GM10248 (cell line): ENCODE measurements around the gene TAPBP.

Experiments
- CTCF ChIA-PET: fragments of 300-600 bp; sonication (Branson Sonifier 250); formaldehyde crosslinking; extraction: SDS; loops from one replicate; lab custom pipeline; 2021; ENCODE audit warnings: antibody characterized with exemption; lab: Yijun Ruan, JAX
- POLR2A ChIA-PET: fragments of 350-650 bp; sonication (Branson Sonifier 250); formaldehyde crosslinking; extraction: SDS; loops from one replicate; lab custom pipeline; 2020; ENCODE audit warnings: antibody characterized with exemption; lab: Yijun Ruan, JAX
- DNase-seq: peaks from one replicate; pipeline ENCODE4 v3.0.0; 2012; ENCODE audit errors: extremely low spot score
- TF ChIP-seq, protein P1 (sequence below): IDR thresholded peaks from 2 replicates; pipeline ENCODE4 v1.5.1; 2012; ENCODE audit warnings: mild to moderate bottlenecking, low read depth; ENCODE audit errors: extremely low read depth, missing control alignments, control extremely low read depth

Gene TAPBP

GRCh38 chr6:33254591-33254990 lies 59.3 kb downstream of the TAPBP start:
- no peak for DNase-seq
- POLR2A ChIA-PET, result interaction anchor here (0.6 to 0.8 kb wide), 3 partner anchors 17 to 1726 kb away, joined by 3 to 13 read pairs (median 11); partner anchors contain the start of genes MCCD1, RPS18 and VPS52
- TF ChIP-seq, protein P1, sequence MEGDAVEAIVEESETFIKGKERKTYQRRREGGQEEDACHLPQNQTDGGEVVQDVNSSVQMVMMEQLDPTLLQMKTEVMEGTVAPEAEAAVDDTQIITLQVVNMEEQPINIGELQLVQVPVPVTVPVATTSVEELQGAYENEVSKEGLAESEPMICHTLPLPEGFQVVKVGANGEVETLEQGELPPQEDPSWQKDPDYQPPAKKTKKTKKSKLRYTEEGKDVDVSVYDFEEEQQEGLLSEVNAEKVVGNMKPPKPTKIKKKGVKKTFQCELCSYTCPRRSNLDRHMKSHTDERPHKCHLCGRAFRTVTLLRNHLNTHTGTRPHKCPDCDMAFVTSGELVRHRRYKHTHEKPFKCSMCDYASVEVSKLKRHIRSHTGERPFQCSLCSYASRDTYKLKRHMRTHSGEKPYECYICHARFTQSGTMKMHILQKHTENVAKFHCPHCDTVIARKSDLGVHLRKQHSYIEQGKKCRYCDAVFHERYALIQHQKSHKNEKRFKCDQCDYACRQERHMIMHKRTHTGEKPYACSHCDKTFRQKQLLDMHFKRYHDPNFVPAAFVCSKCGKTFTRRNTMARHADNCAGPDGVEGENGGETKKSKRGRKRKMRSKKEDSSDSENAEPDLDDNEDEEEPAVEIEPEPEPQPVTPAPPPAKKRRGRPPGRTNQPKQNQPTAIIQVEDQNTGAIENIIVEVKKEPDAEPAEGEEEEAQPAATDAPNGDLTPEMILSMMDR, result no peak
- CTCF ChIA-PET, result interaction anchor here (0.8 kb wide), 1 partner anchor 80 kb away, joined by 3 read pairs; no protein-coding TSS in a partner anchor

DNA sequence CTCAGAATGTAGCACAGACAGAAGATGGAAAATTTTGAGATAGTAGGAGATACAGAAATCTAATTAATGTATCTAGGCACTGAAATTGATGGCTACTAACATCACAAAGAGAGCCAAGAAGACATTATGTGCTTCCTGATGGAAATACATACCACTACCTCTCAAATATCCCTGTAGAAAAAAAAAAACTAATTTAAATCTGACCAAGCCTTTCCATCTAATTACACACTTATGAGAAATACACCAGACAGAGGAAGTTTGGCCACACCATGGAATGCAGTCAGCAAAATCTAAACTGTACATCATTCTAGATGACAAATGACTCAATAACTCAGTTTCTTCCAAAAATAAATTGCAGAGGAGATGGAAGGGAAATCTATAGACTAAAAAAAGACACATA lies 61.1 kb downstream of the TAPBP start:
- CTCF ChIA-PET, result no interaction called here
- POLR2A ChIA-PET, result no interaction called here
- no peak for DNase-seq
- TF ChIP-seq, protein P1, result no peak

DNA sequence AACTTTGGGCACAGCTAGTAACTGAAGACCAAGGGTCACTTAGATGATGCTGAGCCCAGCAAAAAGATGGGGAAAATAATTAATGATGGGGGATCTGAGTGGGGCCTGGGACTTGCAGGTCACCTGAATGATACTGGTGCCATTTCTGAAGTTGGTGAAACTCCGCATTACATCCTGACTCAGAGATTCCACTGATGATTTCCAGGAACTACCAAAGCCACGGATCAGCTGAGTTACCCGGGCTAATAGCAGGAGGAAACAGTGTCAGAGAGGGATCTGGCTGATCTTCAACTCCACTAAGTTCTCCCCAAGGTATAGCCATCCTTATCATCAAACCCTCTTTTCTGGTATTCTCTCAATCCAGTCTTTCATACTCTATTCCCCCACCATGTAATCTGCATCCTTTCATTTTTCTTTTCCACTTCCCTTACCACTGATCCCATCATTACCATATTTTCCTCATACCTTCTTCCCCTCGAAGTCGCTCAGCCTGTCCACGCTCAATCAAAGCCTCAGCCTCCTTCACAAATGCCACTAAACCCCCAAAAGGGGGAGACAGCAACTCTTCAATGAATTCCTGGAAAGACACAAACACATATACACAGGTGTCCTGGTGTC lies 62.4 kb downstream of the TAPBP start:
- TF ChIP-seq, protein P1, result no peak
- CTCF ChIA-PET, result interaction anchor here (1.4 to 7.7 kb wide), 3 partner anchors 9 to 16 kb away, joined by 4 to 82 read pairs (median 81); partner anchors contain the start of genes RPS18 and VPS52
- POLR2A ChIA-PET, result interaction anchor here (0.6 kb wide), 1 partner anchor 9 kb away, joined by 6 read pairs; no protein-coding TSS in a partner anchor
- no peak for DNase-seq

DNA sequence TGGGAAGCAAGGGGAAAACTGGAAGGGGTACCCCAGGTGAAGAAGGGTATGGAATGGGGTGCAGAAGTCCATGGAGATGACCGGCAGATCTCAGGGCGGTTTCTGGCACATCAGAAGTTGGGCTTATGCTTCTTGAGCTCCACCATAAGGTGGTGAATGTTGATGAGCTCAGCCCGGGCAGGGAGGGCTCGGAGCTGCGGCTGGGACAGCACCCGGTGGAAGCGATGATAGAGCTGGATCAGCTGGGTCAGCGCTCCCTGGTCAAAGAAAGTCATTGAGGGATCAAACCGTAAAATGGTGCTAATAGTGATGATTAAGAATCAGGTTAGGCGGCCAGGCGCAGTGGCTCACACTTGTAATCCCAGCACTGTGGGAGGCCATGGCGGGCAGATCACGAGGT lies 63.1 kb downstream of the TAPBP start:
- CTCF ChIA-PET, result interaction anchor here (0.9 to 7.7 kb wide), 8 partner anchors 8 to 124 kb away, joined by 3 to 82 read pairs (median 8); partner anchors contain the start of genes RPS18 and VPS52
- POLR2A ChIA-PET, result no interaction called here

GRCh38 chr6:33249732-33250630 lies 63.9 kb downstream of the TAPBP start:
- CTCF ChIA-PET, result interaction anchor here (0.6 to 7.7 kb wide), 28 partner anchors 7 to 412 kb away, joined by 3 to 82 read pairs (median 10); partner anchors contain the start of genes HSD17B8, PFDN6, RPS18 and TAP2
- TF ChIP-seq, protein P1, result no peak
- POLR2A ChIA-PET, result interaction anchor here (0.5 to 2.1 kb wide), 3 partner anchors 22 to 386 kb away, joined by 5 to 10 read pairs (median 6); partner anchors contain the start of genes RPS18 and VPS52
- no peak for DNase-seq

More for the DNA sequence above, 63.1 kb downstream of the TAPBP start:
- no peak for DNase-seq
- TF ChIP-seq, protein P1, result no peak
